H1 (cell line): ENCODE results near the gene LRRK1.

ENCODE experiments used
- EP300 ChIP-seq, 2 experiments: IDR thresholded peaks; 1 replicate in 1 of 2; 2 replicates in 1 of 2; pipeline ENCODE4 v1.6.1; 2011 to 2012; ENCODE audit warnings: low read depth in 2 of 2, low read length in 2 of 2, mild to moderate bottlenecking in 2 of 2, borderline replicate concordance in 1 of 2, inconsistent platforms in 1 of 2, moderate library complexity in 1 of 2
- HDAC6 ChIP-seq: IDR thresholded peaks from one replicate; pipeline ENCODE4 v1.7.1; 2012; ENCODE audit warnings: low read depth, mild to moderate bottlenecking, inconsistent platforms, low read length, moderate library complexity

DNA sequence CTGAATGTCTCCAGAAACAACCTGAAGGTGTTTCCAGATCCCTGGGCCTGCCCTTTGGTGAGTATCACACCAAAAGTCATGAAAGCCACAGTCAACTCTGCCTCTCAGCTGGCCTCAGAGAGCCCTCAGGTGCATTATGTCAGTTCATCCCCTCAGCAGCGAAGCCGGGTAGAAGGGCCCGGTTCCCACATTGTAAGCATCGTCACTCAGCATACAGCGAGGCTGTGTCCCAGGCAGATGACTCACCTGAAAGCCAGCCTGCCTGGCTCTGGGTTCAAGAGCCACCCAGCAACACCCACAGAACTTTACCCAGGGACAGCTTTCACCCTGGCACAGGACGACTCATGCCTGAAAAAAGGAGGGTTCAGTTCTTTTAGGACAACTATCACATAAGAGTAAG, 91.6 kb downstream of the LRRK1 start:
- TF ChIP-seq EP300 (IDR thresholded peaks at IDR 0.05; ENCODE audit: borderline replicate concordance in 1 of 2, low read depth in 2 of 2, low read length in 2 of 2) (no peak), HDAC6 (no peak)
